ENCODE data around the gene FAM50B. TPM values are rescaled to one million over a fixed set of nuclear protein-coding genes. Genes with fewer than 3 reads are reported as not detected.

The FAM50B gene
- total and polyA plus RNA-seq, 2 of the 13 experiments (the other 11 are each of a cell fraction or from before 2014, with no cell fraction given) = 0.05 TPM; not detected in 1

DNA sequence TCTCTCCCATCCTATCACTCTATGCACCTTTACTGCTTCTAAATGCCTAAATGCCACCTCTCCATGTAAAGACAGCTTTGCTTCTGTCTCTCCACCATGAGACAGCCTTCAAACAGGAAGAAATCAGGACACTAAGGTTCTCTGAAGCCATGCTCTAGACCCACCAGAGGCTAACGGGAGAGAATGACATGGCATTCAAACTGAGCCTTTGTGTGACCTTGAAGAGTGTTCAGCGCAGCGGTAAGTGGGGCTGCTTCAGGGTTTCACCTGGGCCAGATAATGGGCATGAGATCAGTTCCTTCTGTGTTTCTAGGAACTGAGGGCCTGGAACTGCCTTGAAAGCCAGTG is 20.1 kb downstream of the FAM50B start (continued):
- TF ChIP-seq ZIK1 (CRISPR knock-in tag; IDR thresholded peaks at IDR 0.05; ENCODE audit: borderline replicate concordance, low read depth) (no peak), ZNF354B (CRISPR knock-in tag; IDR thresholded peaks at IDR 0.05) (0 out of 2 replicates have a peak, but pooled peaks have one; percentile 24), ZNF713 (CRISPR knock-in tag; IDR thresholded peaks at IDR 0.05) (no peak), NAIF1 (CRISPR knock-in tag; IDR thresholded peaks at IDR 0.05; ENCODE audit: borderline replicate concordance) (no peak), MZF1 (CRISPR knock-in tag; IDR thresholded peaks at IDR 0.05; ENCODE audit: borderline replicate concordance) (0 out of 2 replicates have a peak, but pooled peaks have one; percentile 26), ZMYM3 (CRISPR knock-in tag; IDR thresholded peaks at IDR 0.05) (no peak), ZNF761 (CRISPR knock-in tag; conservative IDR thresholded peaks at IDR 0.05) (0 out of 2 replicates have a peak, but pooled peaks have one; percentile 44), YEATS2 (CRISPR knock-in tag; IDR thresholded peaks at IDR 0.05; ENCODE audit: borderline replicate concordance) (peak; percentile 0; the same call in 1 of the 2 replicates), ZC3H4 (CRISPR knock-in tag; IDR thresholded peaks at IDR 0.05; ENCODE audit: borderline replicate concordance) (peak; percentile 70; the same call in 1 of the 2 replicates), ZKSCAN8 (CRISPR knock-in tag; IDR thresholded peaks at IDR 0.05; ENCODE audit: borderline replicate concordance) (0 out of 2 replicates have a peak, but pooled peaks have one; percentile 9), ZNF34 (CRISPR knock-in tag; IDR thresholded peaks at IDR 0.05; ENCODE audit: borderline replicate concordance) (0 out of 2 replicates have a peak, but pooled peaks have one; percentile 43)
- TF ChIP-seq, protein P1, sequence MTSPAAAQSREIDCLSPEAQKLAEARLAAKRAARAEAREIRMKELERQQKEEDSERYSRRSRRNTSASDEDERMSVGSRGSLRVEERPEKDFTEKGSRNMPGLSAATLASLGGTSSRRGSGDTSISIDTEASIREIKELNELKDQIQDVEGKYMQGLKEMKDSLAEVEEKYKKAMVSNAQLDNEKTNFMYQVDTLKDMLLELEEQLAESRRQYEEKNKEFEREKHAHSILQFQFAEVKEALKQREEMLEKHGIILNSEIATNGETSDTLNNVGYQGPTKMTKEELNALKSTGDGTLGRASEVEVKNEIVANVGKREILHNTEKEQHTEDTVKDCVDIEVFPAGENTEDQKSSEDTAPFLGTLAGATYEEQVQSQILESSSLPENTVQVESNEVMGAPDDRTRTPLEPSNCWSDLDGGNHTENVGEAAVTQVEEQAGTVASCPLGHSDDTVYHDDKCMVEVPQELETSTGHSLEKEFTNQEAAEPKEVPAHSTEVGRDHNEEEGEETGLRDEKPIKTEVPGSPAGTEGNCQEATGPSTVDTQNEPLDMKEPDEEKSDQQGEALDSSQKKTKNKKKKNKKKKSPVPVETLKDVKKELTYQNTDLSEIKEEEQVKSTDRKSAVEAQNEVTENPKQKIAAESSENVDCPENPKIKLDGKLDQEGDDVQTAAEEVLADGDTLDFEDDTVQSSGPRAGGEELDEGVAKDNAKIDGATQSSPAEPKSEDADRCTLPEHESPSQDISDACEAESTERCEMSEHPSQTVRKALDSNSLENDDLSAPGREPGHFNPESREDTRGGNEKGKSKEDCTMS (CRISPR knock-in tag; conservative IDR thresholded peaks at IDR 0.05) = no peak
- TF ChIP-seq, protein P2, sequence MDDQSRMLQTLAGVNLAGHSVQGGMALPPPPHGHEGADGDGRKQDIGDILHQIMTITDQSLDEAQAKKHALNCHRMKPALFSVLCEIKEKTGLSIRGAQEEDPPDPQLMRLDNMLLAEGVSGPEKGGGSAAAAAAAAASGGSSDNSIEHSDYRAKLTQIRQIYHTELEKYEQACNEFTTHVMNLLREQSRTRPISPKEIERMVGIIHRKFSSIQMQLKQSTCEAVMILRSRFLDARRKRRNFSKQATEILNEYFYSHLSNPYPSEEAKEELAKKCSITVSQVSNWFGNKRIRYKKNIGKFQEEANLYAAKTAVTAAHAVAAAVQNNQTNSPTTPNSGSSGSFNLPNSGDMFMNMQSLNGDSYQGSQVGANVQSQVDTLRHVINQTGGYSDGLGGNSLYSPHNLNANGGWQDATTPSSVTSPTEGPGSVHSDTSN (CRISPR knock-in tag; IDR thresholded peaks at IDR 0.05; ENCODE audit: borderline replicate concordance) = no peak
- TF ChIP-seq, protein P3, sequence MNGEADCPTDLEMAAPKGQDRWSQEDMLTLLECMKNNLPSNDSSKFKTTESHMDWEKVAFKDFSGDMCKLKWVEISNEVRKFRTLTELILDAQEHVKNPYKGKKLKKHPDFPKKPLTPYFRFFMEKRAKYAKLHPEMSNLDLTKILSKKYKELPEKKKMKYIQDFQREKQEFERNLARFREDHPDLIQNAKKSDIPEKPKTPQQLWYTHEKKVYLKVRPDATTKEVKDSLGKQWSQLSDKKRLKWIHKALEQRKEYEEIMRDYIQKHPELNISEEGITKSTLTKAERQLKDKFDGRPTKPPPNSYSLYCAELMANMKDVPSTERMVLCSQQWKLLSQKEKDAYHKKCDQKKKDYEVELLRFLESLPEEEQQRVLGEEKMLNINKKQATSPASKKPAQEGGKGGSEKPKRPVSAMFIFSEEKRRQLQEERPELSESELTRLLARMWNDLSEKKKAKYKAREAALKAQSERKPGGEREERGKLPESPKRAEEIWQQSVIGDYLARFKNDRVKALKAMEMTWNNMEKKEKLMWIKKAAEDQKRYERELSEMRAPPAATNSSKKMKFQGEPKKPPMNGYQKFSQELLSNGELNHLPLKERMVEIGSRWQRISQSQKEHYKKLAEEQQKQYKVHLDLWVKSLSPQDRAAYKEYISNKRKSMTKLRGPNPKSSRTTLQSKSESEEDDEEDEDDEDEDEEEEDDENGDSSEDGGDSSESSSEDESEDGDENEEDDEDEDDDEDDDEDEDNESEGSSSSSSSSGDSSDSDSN (CRISPR knock-in tag; IDR thresholded peaks at IDR 0.05) = peak; percentile 36; the same call in 1 of the 2 replicates

All from HepG2 (cell line).